HepG2 (cell line): ENCODE measurements around the gene CTXN1. TPM values are rescaled to one million over a fixed set of nuclear protein-coding genes. Genes with fewer than 3 reads are reported as not detected.

Source experiments
- ATF7 ChIP-seq, 2 experiments: fragments of 450-650 bp in 1 of 2; sonication (generic) in 1 of 2; formaldehyde crosslinking in 1 of 2; IDR thresholded peaks; 2 replicates each; pipeline versions ENCODE4 v1.4.0 to v1.6.1; 2016 to 2020; ENCODE audit warnings: antibody characterized with exemption in 1 of 2, mild to moderate bottlenecking in 1 of 2, missing genetic modification reagents in 1 of 2
- ATRX ChIP-seq: sonication (generic); formaldehyde crosslinking; IDR thresholded peaks from 2 replicates; pipeline ENCODE4 v1.4.0; 2020; ENCODE audit warnings: missing genetic modification reagents, borderline replicate concordance
- FOXO1 ChIP-seq: sonication (generic); formaldehyde crosslinking; IDR thresholded peaks from 2 replicates; pipeline ENCODE4 v1.4.0; 2020; ENCODE audit warnings: missing genetic modification reagents
- FUBP1 ChIP-seq: sonication (generic); formaldehyde crosslinking; IDR thresholded peaks from 2 replicates; pipeline ENCODE4 v1.5.1; 2020; ENCODE audit warnings: missing genetic modification reagents, mild to moderate bottlenecking, borderline replicate concordance
- HNF1B ChIP-seq: sonication (generic); formaldehyde crosslinking; IDR thresholded peaks from 2 replicates; pipeline ENCODE4 v1.5.1; 2020; ENCODE audit warnings: mild to moderate bottlenecking, moderate library complexity, missing genetic modification reagents
- ISL2 ChIP-seq: sonication (generic); formaldehyde crosslinking; IDR thresholded peaks from 2 replicates; pipeline ENCODE4 v1.5.0; 2020; ENCODE audit warnings: missing genetic modification reagents
- MYC ChIP-seq: sonication (generic); formaldehyde crosslinking; IDR thresholded peaks from 2 replicates; pipeline ENCODE4 v1.9.0; 2021; ENCODE audit warnings: missing genetic modification reagents, borderline replicate concordance
- RBAK ChIP-seq: sonication (generic); formaldehyde crosslinking; IDR thresholded peaks from 2 replicates; pipeline ENCODE4 v1.5.1; 2020; ENCODE audit warnings: mild to moderate bottlenecking, missing genetic modification reagents
- SRSF1 ChIP-seq: fragments of 200-400 bp; formaldehyde crosslinking; optimal IDR thresholded peaks from 2 replicates; pipeline ENCODE3; 2017; ENCODE audit warnings: mild to moderate bottlenecking, low read depth, low read length, moderate library complexity
- TCF12 ChIP-seq, 2 experiments: fragments of 450-650 bp in 1 of 2; sonication (generic) in 1 of 2; formaldehyde crosslinking in 1 of 2; IDR thresholded peaks; 2 replicates each; pipeline versions ENCODE4 v1.6.1 to v1.8.0; 2017 to 2022; ENCODE audit warnings: antibody characterized with exemption in 1 of 2, mild to moderate bottlenecking in 1 of 2, missing genetic modification reagents in 1 of 2, moderate library complexity in 1 of 2
- TMF1 ChIP-seq: sonication (generic); formaldehyde crosslinking; IDR thresholded peaks from 2 replicates; pipeline ENCODE4 v1.8.1; 2022; ENCODE audit warnings: low read depth, missing genetic modification reagents
- YEATS4 ChIP-seq: sonication (generic); formaldehyde crosslinking; IDR thresholded peaks from 2 replicates; pipeline ENCODE4 v1.4.0; 2020; ENCODE audit warnings: missing genetic modification reagents, borderline replicate concordance
- ZC3H13 ChIP-seq: sonication (generic); formaldehyde crosslinking; IDR thresholded peaks from 2 replicates; pipeline ENCODE4 v1.8.1; 2023; ENCODE audit warnings: mild to moderate bottlenecking, missing genetic modification reagents, moderate library complexity
- ZFP62 ChIP-seq: sonication (generic); formaldehyde crosslinking; IDR thresholded peaks from 2 replicates; pipeline ENCODE4 v1.4.0; 2020; ENCODE audit warnings: missing genetic modification reagents
- ZFP82 ChIP-seq: sonication (generic); formaldehyde crosslinking; IDR thresholded peaks from 2 replicates; pipeline ENCODE4 v1.5.1; 2020; ENCODE audit warnings: mild to moderate bottlenecking, missing genetic modification reagents, borderline replicate concordance
- ZIK1 ChIP-seq: sonication (generic); formaldehyde crosslinking; IDR thresholded peaks from 2 replicates; pipeline ENCODE4 v1.5.0; 2020; ENCODE audit warnings: mild to moderate bottlenecking, low read depth, missing genetic modification reagents, borderline replicate concordance
- ZMYM2 ChIP-seq: sonication (generic); formaldehyde crosslinking; IDR thresholded peaks from 2 replicates; pipeline ENCODE4 v1.8.0; 2022; ENCODE audit warnings: mild to moderate bottlenecking, missing genetic modification reagents
- ZNF253 ChIP-seq: sonication (generic); formaldehyde crosslinking; IDR thresholded peaks from 2 replicates; pipeline ENCODE4 v1.8.0; 2022; ENCODE audit warnings: mild to moderate bottlenecking, missing genetic modification reagents, borderline replicate concordance
- ZNF547 ChIP-seq: sonication (generic); formaldehyde crosslinking; IDR thresholded peaks from 2 replicates; pipeline ENCODE4 v1.5.1; 2020; ENCODE audit warnings: mild to moderate bottlenecking, missing genetic modification reagents
- ZNF549 ChIP-seq: sonication (generic); formaldehyde crosslinking; IDR thresholded peaks from 2 replicates; pipeline ENCODE4 v1.5.0; 2020; ENCODE audit warnings: missing genetic modification reagents
- ZNF768 ChIP-seq: sonication (generic); formaldehyde crosslinking; IDR thresholded peaks from 2 replicates; pipeline ENCODE4 v1.4.0; 2020; ENCODE audit warnings: missing genetic modification reagents
- ZNF83 ChIP-seq: sonication (generic); formaldehyde crosslinking; IDR thresholded peaks from 2 replicates; pipeline ENCODE4 v1.4.0; 2020; ENCODE audit warnings: missing genetic modification reagents, mild to moderate bottlenecking, borderline replicate concordance
- ZNF878 ChIP-seq: sonication (generic); formaldehyde crosslinking; IDR thresholded peaks from 2 replicates; pipeline ENCODE4 v1.8.1; 2023; ENCODE audit warnings: mild to moderate bottlenecking, missing genetic modification reagents, moderate library complexity
- polyA plus RNA-seq, 8 experiments: library from polyadenylated mRNA; depleted of rRNA in 3 of 8; stranded (reverse) in 7 of 8; unstranded in 1 of 8; fragments of >200 nt; fragmentation: Illumina TruSeq in 4 of 8; extraction: Trizol in 4 of 8; gene quantifications; 2 replicates each; pipeline versions ENCODE4 v1.2.1 to v1.2.3, GENCODE V29; 2011 to 2016; ENCODE audit warnings: low read depth in 4 of 8, missing spikeins in 1 of 8, mixed read lengths in 1 of 8; ENCODE audit not compliant: insufficient read depth in 1 of 8
- total RNA-seq, 5 experiments: library from RNA; depleted of rRNA; stranded (reverse); fragments of >200 nt; fragmentation: Illumina TruSeq; extraction: Trizol; gene quantifications; 2 replicates each; pipeline ENCODE4 v1.2.3, GENCODE V29; 2016; ENCODE audit warnings: low read depth in 1 of 5

Gene CTXN1
- total and polyA plus RNA-seq, 2 of the 13 experiments (the other 11 are each of a cell fraction or from before 2014, with no cell fraction given): 0.11 TPM; not detected in 1

GRCh38 chr19:7888145-7888825 lies 37.6 kb downstream of the CTXN1 start, which contains the start of gene LRRC8E (continued):
- TF ChIP-seq YEATS4: peak; percentile 41; the same call in 1 of the 2 replicates
- 0 out of 2 replicates have a peak, but pooled peaks have one; percentile 16 for TF ChIP-seq ZFP82 (CRISPR knock-in tag)
- peak; percentile 72 for TF ChIP-seq SRSF1
- no peak for TF ChIP-seq ATF7 (IDR thresholded peaks at IDR 0.05)
- TF ChIP-seq ATF7 (CRISPR knock-in tag; IDR thresholded peaks at IDR 0.05): no peak
- 0 out of 2 replicates have a peak, but pooled peaks have one; percentile 54 for TF ChIP-seq ZNF768 (CRISPR knock-in tag)
- TF ChIP-seq ZIK1 (CRISPR knock-in tag): peak; percentile 58; the same call in 1 of the 2 replicates
- no peak for TF ChIP-seq ZNF878 (CRISPR knock-in tag)
- no peak for TF ChIP-seq TMF1 (CRISPR knock-in tag)
- no peak for TF ChIP-seq FUBP1
- no peak for TF ChIP-seq TCF12 (IDR thresholded peaks at IDR 0.05)
- TF ChIP-seq TCF12 (CRISPR knock-in tag; IDR thresholded peaks at IDR 0.05): no peak
- 0 out of 2 replicates have a peak, but pooled peaks have one; percentile 23 for TF ChIP-seq ISL2 (CRISPR knock-in tag)
- peak; percentile 57; the same call in 1 of the 2 replicates for TF ChIP-seq MYC
- no peak for TF ChIP-seq ZNF83 (CRISPR knock-in tag)
- TF ChIP-seq RBAK (CRISPR knock-in tag): no peak
- TF ChIP-seq HNF1B (CRISPR knock-in tag): 0 out of 2 replicates have a peak, but pooled peaks have one; percentile 26
- no peak for TF ChIP-seq ZNF549
- no peak for TF ChIP-seq ZFP62 (CRISPR knock-in tag)
- TF ChIP-seq ZNF547 (CRISPR knock-in tag): 0 out of 2 replicates have a peak, but pooled peaks have one; percentile 55
- 0 out of 2 replicates have a peak, but pooled peaks have one; percentile 30 for TF ChIP-seq FOXO1 (CRISPR knock-in tag)
- TF ChIP-seq ZMYM2: peak; percentile 63; the same call in 1 of the 2 replicates
- no peak for TF ChIP-seq ZC3H13 (CRISPR knock-in tag)
- TF ChIP-seq ATRX (CRISPR knock-in tag): no peak
- 0 out of 2 replicates have a peak, but pooled peaks have one; percentile 65 for TF ChIP-seq ZNF253 (CRISPR knock-in tag)
